GM12891 (cell line): ENCODE results near the gene NT5DC2.

Experiments
- POLR2A ChIP-seq: IDR thresholded peaks from 2 replicates; pipeline ENCODE4 v1.6.1; 2011; ENCODE audit warnings: low read depth, low read length, control low read depth
- POLR2AphosphoS5 ChIP-seq: IDR thresholded peaks from 2 replicates; pipeline ENCODE4 v1.6.1; 2011; ENCODE audit warnings: low read depth, low read length, control low read depth
- POU2F2 ChIP-seq: IDR thresholded peaks from 2 replicates; pipeline ENCODE4 v1.6.1; 2011; ENCODE audit warnings: low read depth, mild to moderate bottlenecking, control low read depth, low read length, moderate library complexity
- SPI1 ChIP-seq: IDR thresholded peaks from 2 replicates; pipeline ENCODE4 v1.6.1; 2011; ENCODE audit warnings: low read depth, low read length, control low read depth
- TAF1 ChIP-seq: IDR thresholded peaks from 2 replicates; pipeline ENCODE4 v1.6.1; 2011; ENCODE audit warnings: low read depth, low read length, control low read depth

GRCh38 chr3:52551118-52551517, 17.5 kb upstream of the NT5DC2 start:
- no peak for TF ChIP-seq POLR2A
- no peak for TF ChIP-seq POLR2AphosphoS5
- TF ChIP-seq POU2F2: no peak
- no peak for TF ChIP-seq TAF1
- TF ChIP-seq SPI1: no peak
